Lung microvascular endothelial cell (primary cell): ENCODE data around the gene LTB4R2. TPM values are rescaled to one million over a fixed set of nuclear protein-coding genes. Genes with fewer than 3 reads are reported as not detected.

Experiments
- DNase-seq, 2 donors: peaks; one replicate each; pipeline versions ENCODE4 v3.0.0 to v3.0.0-alpha.2; 2010; ENCODE audit warnings: low read depth in 2 of 2
- total RNA-seq: library from RNA; depleted of rRNA; stranded (reverse); fragments of >200 nt; gene quantifications from 2 replicates; pipeline ENCODE4 v1.2.1, GENCODE V29; 2014

LTB4R2 gene
- total RNA-seq, 1 donor from 2014 or later = 2.8 TPM

- peak; percentile 91 to 93 for DNase-seq
Observed at GRCh38 chr14:24299255-24300191, 10.4 kb upstream of the LTB4R2 start, which contains the start of the genes DHRS1 and NOP9. TSS of gene DHRS1 (minus strand) at chr14:24299780. CDS start at chr14:24299106, 674 bp downstream. TSS of gene NOP9 (plus strand) at chr14:24299850. CDS start at chr14:24299955, 105 bp downstream.

DNA sequence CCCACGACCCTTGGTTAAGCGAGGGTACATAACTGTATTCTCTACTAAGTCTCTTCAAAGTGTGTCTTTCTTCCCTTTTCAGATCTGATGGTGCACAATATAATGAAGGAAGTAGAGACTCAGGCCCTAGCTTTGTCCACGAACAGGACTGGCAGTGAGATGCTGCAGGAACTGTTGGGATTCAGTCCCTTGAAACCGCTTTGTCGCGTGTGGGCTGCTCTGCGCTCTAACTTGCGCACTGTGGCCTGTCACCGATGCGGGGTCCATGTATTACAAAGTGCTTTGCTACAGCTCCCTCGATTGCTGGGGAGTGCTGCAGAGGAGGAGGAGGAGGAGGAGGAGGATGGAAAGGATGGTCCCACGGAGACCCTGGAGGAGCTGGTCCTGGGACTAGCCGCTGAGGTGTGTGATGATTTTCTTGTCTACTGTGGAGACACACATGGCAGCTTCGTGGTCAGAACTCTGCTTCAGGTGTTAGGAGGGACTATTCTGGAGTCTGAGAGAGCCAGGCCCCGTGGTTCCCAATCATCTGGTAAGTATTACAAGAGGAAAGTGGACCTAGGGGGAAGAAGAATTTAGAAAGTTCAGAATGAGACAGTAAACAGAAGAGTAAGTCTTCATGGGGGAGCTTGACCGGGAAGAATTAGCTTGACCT lies 9.5 kb upstream of the LTB4R2 start:
- no peak for DNase-seq

- DNase-seq = no peak
Observed at GRCh38 chr14:24304019-24304387, 5.9 kb upstream of the LTB4R2 start.

DNA sequence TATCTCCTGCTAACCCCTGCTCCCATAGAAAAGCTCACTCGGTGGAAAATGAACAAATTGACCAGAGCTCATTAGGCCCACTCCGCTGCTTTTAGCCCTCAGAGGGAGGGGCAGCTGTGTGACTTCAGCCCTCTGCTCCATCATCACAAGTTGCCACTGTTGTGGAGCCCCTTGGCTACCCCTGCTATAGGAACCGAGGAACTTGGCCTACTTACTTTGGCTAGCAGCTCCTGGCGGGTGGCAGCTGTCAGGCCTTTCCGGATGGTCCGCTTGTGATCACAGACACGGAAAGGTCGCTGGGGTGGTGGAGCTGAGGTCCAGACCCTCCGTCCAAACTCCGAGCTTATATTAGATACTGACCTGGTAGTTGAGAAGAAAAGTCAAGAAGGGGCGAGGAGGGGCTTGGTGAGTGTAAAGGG lies 2.8 kb upstream of the LTB4R2 start:
- no peak for DNase-seq

- peak; percentile 62 to 63 for DNase-seq
Observed at GRCh38 chr14:24307575-24308341, 2.2 kb upstream of the LTB4R2 start, which contains the start of gene CIDEB. TSS of gene CIDEB (minus strand) at chr14:24307977. CDS start at chr14:24307858, 119 bp downstream.

DNA sequence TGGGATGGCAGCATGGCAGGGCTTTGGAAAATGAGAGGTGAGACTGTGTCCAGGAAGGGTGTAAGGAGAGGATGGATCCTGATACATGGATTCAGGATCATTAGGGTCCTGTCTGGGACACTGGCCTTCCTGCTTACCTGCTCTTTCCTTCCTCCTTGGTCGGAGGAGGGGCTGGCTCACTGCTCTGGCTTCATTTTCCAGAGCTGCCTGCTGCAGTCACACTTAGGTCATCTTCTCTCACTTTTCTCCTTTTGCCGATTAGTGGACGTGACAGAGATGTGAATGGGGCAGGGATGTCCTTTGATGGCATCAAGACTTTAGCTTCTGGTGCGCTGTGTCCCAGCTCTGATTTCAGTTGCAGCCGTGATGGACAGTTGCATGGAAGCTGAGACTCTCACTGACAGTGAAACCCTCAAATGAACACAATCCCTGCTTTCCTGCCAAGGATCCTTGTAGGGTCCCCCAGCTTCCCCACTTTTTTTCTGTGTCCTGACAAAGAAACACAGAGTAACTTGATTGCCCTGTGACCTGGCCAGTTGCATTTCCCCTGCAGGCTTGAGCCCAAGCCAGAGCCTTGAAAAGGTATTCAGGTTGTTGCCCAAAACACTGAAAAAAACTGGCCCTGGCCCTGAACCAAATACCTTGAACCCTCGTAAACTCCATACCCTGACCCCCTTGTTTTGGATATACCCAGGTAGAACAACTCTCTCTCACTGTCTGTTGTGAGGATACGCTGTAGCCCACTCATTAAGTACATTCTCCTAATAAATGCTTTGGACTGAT lies 1.4 kb upstream of the LTB4R2 start:
- no peak for DNase-seq

DNA sequence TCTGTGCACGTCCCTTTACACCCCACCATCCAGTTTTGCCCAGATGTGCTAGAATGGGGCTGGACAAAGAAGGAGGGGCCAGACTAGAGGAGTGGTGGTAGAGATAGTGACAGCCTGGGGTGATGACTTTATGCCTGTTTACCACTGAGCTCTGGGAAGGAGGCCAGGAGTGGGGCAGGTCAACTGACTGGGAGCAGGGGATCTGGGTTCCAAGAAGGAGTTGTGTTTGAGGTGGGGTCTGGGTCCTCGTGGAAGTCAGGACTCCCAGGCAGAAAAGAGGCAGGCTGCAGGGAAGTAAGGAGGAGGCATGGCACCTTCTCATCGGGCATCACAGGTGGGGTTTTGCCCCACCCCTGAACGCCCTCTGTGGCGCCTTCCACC lies 315 bp downstream of the LTB4R2 start:
- DNase-seq = no peak

- DNase-seq = peak; percentile 87 to 95
Observed at GRCh38 chr14:24310646-24311604, 985 bp downstream of the LTB4R2 start, which contains the start of gene LTB4R. TSS of gene LTB4R (plus strand) at chr14:24311502. CDS start at chr14:24315652, 4,150 bp downstream.

GRCh38 chr14:24311837-24312615 lies 2.1 kb downstream of the LTB4R2 start:
- no peak for DNase-seq

- DNase-seq = peak; percentile 78 to 92
Observed at GRCh38 chr14:24312736-24313507, 3.0 kb downstream of the LTB4R2 start.

DNA sequence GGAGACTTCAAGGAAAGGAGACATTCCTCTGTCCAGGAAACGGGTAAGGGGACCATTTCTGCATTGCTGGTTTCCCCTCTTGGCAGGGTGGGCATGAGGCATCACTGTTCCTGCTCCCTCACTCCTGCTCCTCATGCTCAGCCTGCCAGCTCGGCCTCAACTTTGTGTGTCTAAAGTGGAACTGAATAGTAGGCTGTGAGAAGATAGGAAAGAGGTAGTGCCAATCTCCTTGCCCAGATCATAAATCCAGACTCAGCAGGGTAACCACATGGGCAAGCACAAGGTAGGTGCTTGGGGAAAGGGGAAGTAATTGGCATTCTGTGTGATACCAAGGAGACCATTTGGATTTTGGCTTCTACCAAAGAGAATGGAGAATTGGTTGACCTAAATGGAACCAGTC lies 4.0 kb downstream of the LTB4R2 start:
- DNase-seq = no peak

DNA sequence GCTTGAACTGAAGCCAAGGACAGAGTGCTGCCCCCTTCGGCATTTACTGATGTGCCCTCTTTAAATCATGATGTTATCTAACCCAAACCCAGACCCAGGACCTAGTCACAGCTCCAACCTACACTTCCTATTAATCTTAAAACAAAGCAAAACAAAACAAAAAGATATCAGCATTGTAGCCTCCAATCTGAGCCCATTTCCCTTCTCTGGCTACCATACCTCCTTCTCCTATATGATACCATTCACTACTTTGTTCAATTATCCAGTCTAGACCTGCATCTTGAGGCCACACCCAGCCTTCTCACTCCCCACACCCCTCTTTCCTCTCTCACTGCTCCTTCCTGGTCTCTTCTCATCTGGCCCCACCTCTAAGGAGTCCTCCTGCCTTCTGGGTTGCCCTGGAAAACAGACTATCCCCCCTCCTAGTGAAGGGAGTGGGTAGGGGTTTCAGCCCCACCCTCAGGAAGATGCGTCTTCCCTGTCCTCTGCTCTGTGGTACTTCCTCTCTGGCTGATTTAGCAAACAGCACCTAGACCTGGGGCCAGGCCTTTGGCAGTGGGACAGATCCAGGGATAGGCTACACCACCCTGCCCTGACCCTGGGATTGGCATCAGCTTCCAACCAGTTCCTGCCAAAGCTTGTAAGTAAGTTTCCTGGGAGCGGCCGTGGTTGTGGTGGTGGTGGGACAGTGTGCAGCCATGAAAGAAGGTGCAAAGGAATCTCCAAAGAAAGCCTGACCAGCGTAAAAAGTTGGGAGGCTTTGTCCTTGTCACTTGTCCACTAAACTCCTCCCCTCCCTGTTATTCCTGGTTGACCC lies 4.6 kb downstream of the LTB4R2 start:
- DNase-seq = no peak

DNA sequence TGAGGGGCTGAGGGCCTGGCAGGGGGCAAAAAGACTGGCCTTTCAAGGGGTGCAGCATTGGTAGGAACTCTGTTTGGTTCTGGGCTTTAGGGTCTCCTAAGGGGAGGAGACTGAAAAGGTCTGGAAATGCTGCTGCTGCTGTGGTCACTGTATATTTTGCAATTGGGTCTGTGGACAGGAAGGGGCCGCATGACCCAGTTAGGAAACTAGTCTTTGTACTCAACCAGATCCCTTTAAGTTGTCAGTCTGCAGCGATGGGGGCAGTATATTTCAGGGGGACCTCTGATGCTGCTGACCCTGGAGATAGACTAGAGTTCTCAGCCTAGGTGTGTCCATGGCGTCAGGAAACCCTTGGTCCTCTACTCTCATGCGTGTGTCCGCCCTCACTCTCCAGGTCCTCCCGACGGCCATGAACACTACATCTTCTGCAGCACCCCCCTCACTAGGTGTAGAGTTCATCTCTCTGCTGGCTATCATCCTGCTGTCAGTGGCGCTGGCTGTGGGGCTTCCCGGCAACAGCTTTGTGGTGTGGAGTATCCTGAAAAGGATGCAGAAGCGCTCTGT lies 5.4 kb downstream of the LTB4R2 start:
- DNase-seq = no peak

DNA sequence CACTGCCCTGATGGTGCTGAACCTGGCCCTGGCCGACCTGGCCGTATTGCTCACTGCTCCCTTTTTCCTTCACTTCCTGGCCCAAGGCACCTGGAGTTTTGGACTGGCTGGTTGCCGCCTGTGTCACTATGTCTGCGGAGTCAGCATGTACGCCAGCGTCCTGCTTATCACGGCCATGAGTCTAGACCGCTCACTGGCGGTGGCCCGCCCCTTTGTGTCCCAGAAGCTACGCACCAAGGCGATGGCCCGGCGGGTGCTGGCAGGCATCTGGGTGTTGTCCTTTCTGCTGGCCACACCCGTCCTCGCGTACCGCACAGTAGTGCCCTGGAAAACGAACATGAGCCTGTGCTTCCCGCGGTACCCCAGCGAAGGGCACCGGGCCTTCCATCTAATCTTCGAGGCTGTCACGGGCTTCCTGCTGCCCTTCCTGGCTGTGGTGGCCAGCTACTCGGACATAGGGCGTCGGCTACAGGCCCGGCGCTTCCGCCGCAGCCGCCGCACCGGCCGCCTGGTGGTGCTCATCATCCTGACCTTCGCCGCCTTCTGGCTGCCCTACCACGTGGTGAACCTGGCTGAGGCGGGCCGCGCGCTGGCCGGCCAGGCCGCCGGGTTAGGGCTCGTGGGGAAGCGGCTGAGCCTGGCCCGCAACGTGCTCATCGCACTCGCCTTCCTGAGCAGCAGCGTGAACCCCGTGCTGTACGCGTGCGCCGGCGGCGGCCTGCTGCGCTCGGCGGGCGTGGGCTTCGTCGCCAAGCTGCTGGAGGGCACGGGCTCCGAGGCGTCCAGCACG lies 6.1 kb downstream of the LTB4R2 start:
- peak; percentile 66 to 80 for DNase-seq

- no peak for DNase-seq
Observed at GRCh38 chr14:24316597-24316950, 6.6 kb downstream of the LTB4R2 start.
